Activated CD8-positive, alpha-beta memory T cell treated with anti-CD3 and anti-CD28 coated beads for 36 hours (primary cell): Measurements from ENCODE around the gene TMEM134. TPM values are rescaled to one million over a fixed set of nuclear protein-coding genes. Genes with fewer than 3 reads are reported as not detected.

ENCODE experiments used
- CTCF ChIA-PET: fragments of 350-600 bp; sonication (Branson Sonifier 250); formaldehyde crosslinking; loops from one replicate; lab custom pipeline; 2021; ENCODE audit warnings: antibody characterized with exemption; lab: Charles Lee
- POLR2A ChIA-PET: fragments of 350-600 bp; sonication (Branson Sonifier 250); formaldehyde crosslinking; loops from one replicate; lab custom pipeline; 2021; ENCODE audit warnings: antibody characterized with exemption; lab: Charles Lee
- total RNA-seq, 2 experiments: library from RNA; stranded (reverse); gene quantifications; one replicate each; pipeline ENCODE4 v1.2.3, GENCODE V29; 2021

TMEM134 gene
- total RNA-seq, 2 experiments from 2014 or later = 46.4 to 47.7 TPM

- CTCF ChIA-PET = interaction anchor here (1.0 to 2.5 kb wide), 2 partner anchors 10 to 26 kb away, joined by 3 to 14 read pairs; partner anchors contain the start of genes PPP1CA and PTPRCAP
- POLR2A ChIA-PET = interaction anchor here (1.0 to 2.6 kb wide), 3 partner anchors 11 to 23 kb away, joined by 3 to 27 read pairs (median 12); partner anchors contain the start of genes PTPRCAP and TBC1D10C
These were observed 41.6 kb downstream of the TMEM134 start for GRCh38 chr11:67427364-67427859.

GRCh38 chr11:67423891-67424613 lies 45.0 kb downstream of the TMEM134 start:
- CTCF ChIA-PET = no interaction called here

GRCh38 chr11:67423466-67423865 lies 45.6 kb downstream of the TMEM134 start:
- CTCF ChIA-PET = no interaction called here
- POLR2A ChIA-PET = no interaction called here

More at GRCh38 chr11:67423891-67424613, 45.0 kb downstream of the TMEM134 start:
- POLR2A ChIA-PET = no interaction called here

GRCh38 chr11:67422891-67423290 lies 46.2 kb downstream of the TMEM134 start:
- ChIA-PET POLR2A (no interaction called here), CTCF (no interaction called here)

- CTCF ChIA-PET = no interaction called here
- POLR2A ChIA-PET = interaction anchor here (0.7 to 5.2 kb wide), 6 partner anchors 10 to 70 kb away, joined by 4 to 39 read pairs (median 14); partner anchors contain the start of genes PPP1CA, PTPRCAP and TBC1D10C
These were observed 47.5 kb downstream of the TMEM134 start for GRCh38 chr11:67421430-67422031.

- CTCF ChIA-PET = interaction anchor here (0.8 to 5.6 kb wide), 6 partner anchors 9 to 39 kb away, joined by 3 to 34 read pairs (median 4); partner anchors contain the start of genes PPP1CA, PTPRCAP and TBC1D10C
- POLR2A ChIA-PET = interaction anchor here (0.7 to 5.2 kb wide), 10 partner anchors 8 to 71 kb away, joined by 3 to 39 read pairs (median 8); partner anchors contain the start of genes AIP, PPP1CA, PTPRCAP and RPS6KB2
These were observed 48.2 kb downstream of the TMEM134 start for GRCh38 chr11:67420646-67421429.

GRCh38 chr11:67420147-67420645 lies 48.9 kb downstream of the TMEM134 start:
- POLR2A ChIA-PET = interaction anchor here (0.7 to 5.2 kb wide), 10 partner anchors 8 to 72 kb away, joined by 3 to 39 read pairs (median 8); partner anchors contain the start of genes AIP, PPP1CA, PTPRCAP and RAD9A
- CTCF ChIA-PET = interaction anchor here (0.6 to 5.6 kb wide), 8 partner anchors 8 to 267 kb away, joined by 3 to 34 read pairs (median 4); partner anchors contain the start of genes PITPNM1, PPP1CA, PTPRCAP and TBC1D10C

GRCh38 chr11:67419325-67420049 lies 49.6 kb downstream of the TMEM134 start:
- POLR2A ChIA-PET = interaction anchor here (0.7 to 5.2 kb wide), 11 partner anchors 8 to 65 kb away, joined by 3 to 39 read pairs (median 7); partner anchors contain the start of genes AIP, PPP1CA, PTPRCAP and RAD9A
- CTCF ChIA-PET = interaction anchor here (0.5 to 5.6 kb wide), 8 partner anchors 8 to 268 kb away, joined by 3 to 34 read pairs (median 4); partner anchors contain the start of genes PITPNM1, PPP1CA and TBC1D10C

GRCh38 chr11:67418476-67419281 lies 50.4 kb downstream of the TMEM134 start:
- POLR2A ChIA-PET = interaction anchor here (0.6 to 5.2 kb wide), 9 partner anchors 7 to 105 kb away, joined by 3 to 39 read pairs (median 7); partner anchors contain the start of genes PTPRCAP and TBC1D10C
- CTCF ChIA-PET = interaction anchor here (0.5 to 5.6 kb wide), 6 partner anchors 10 to 145 kb away, joined by 3 to 34 read pairs (median 4); partner anchors contain the start of genes PITPNM1, PPP1CA and TBC1D10C

- ChIA-PET CTCF (interaction anchor here (1.0 to 5.6 kb wide), 3 partner anchors 8 to 14 kb away, joined by 3 to 34 read pairs (median 8); partner anchors contain the start of genes PPP1CA and TBC1D10C), POLR2A (interaction anchor here (1.1 to 5.2 kb wide), 4 partner anchors 10 to 20 kb away, joined by 3 to 39 read pairs (median 8); partner anchors contain the start of genes PTPRCAP and RPS6KB2)
These were observed 51.6 kb downstream of the TMEM134 start for GRCh38 chr11:67417425-67417824.

GRCh38 chr11:67416416-67417335 lies 52.4 kb downstream of the TMEM134 start:
- ChIA-PET CTCF (interaction anchor here (1.0 to 5.6 kb wide), 2 partner anchors 9 to 13 kb away, joined by 3 to 34 read pairs; partner anchors contain the start of genes PPP1CA and TBC1D10C), POLR2A (interaction anchor here (1.1 to 5.2 kb wide), 4 partner anchors 9 to 21 kb away, joined by 3 to 39 read pairs (median 8); partner anchors contain the start of genes PTPRCAP and RPS6KB2)

- POLR2A ChIA-PET = interaction anchor here (3.0 kb wide), 1 partner anchor 8 kb away, joined by 12 read pairs; no protein-coding TSS in a partner anchor
- CTCF ChIA-PET = interaction anchor here (5.6 kb wide), 1 partner anchor 12 kb away, joined by 34 read pairs; the partner anchor contains the start of genes PPP1CA and TBC1D10C
These were observed 53.3 kb downstream of the TMEM134 start, which contains the start of gene CARNS1 for GRCh38 chr11:67415501-67416304. Gene CARNS1, plus strand, starts transcription at chr11:67415678. Its CDS starts 522 bp downstream, at chr11:67416200.

- CTCF ChIA-PET = interaction anchor here (1.6 to 1.7 kb wide), 3 partner anchors 9 to 71 kb away, joined by 5 to 8 read pairs (median 6); partner anchors contain the start of genes PPP1CA and TBC1D10C
- POLR2A ChIA-PET = interaction anchor here (0.5 to 2.0 kb wide), 6 partner anchors 10 to 962 kb away, joined by 3 to 5 read pairs (median 3); partner anchors contain the start of genes PTPRCAP and TBC1D10C
These were observed 55.7 kb downstream of the TMEM134 start for GRCh38 chr11:67413266-67413849.
